Measurements from ENCODE around the gene VTN.

- TF ChIP-seq CTCF (conservative IDR thresholded peaks at IDR 0.05) (no peak), ZFX (IDR thresholded peaks at IDR 0.05) (no peak)
Measured at GRCh38 chr17:28404461-28404811, 34.3 kb upstream of the VTN start.
